H9 (cell line): ENCODE results near the gene RASSF7. TPM values are rescaled to one million over a fixed set of nuclear protein-coding genes. Genes with fewer than 3 reads are reported as not detected.
A peak's percentile ranks its signal among the peaks of the same experiment; 100 is the strongest.

ENCODE experiments used
- DNase-seq: peaks from one replicate; pipeline ENCODE4 v3.0.0-alpha.2; 2017
- H2AFZ ChIP-seq: one replicate; pipeline ENCODE4 v1.6.1; 2013; ENCODE audit warnings: mild to moderate bottlenecking, low read length, control low read depth, moderate library complexity
- H2AK5ac ChIP-seq: 2 replicates; pipeline ENCODE4 v1.6.1; 2013; ENCODE audit warnings: low read length, control low read depth, mixed read lengths; ENCODE audit not compliant: insufficient read length
- H2BK120ac ChIP-seq: one replicate; pipeline ENCODE4 v1.6.1; 2013; ENCODE audit warnings: low read depth, mild to moderate bottlenecking, low read length, control low read depth, inconsistent platforms; ENCODE audit not compliant: poor library complexity, severe bottlenecking
- H2BK12ac ChIP-seq: 2 replicates; pipeline ENCODE4 v1.6.1; 2013; ENCODE audit warnings: low read length, control low read depth, mixed read lengths, low read depth; ENCODE audit not compliant: insufficient read length
- H2BK15ac ChIP-seq: 2 replicates; pipeline ENCODE4 v1.6.1; 2013; ENCODE audit warnings: low read depth, low read length, control low read depth
- H2BK20ac ChIP-seq: one replicate; pipeline ENCODE4 v1.6.1; 2013; ENCODE audit warnings: low read depth, mild to moderate bottlenecking, low read length, control low read depth, inconsistent platforms; ENCODE audit not compliant: poor library complexity, severe bottlenecking
- H2BK5ac ChIP-seq: 2 replicates; pipeline ENCODE4 v1.6.1; 2013; ENCODE audit warnings: low read length, control low read depth, mixed read lengths; ENCODE audit not compliant: insufficient read length
- H3K14ac ChIP-seq: 2 replicates; pipeline ENCODE4 v1.6.1; 2013; ENCODE audit warnings: low read length, control low read depth; ENCODE audit not compliant: insufficient read depth
- H3K18ac ChIP-seq: 2 replicates; pipeline ENCODE4 v1.6.1; 2013; ENCODE audit warnings: low read depth, mild to moderate bottlenecking, mixed read lengths, low read length, control low read depth; ENCODE audit not compliant: insufficient read length
- H3K23ac ChIP-seq: 2 replicates; pipeline ENCODE4 v1.6.1; 2013; ENCODE audit warnings: low read length, control low read depth, mixed read lengths, low read depth; ENCODE audit not compliant: insufficient read length
- H3K23me2 ChIP-seq: 2 replicates; pipeline ENCODE4 v1.6.1; 2013; ENCODE audit warnings: low read depth, mild to moderate bottlenecking, mixed read lengths, low read length, control low read depth; ENCODE audit not compliant: insufficient read length, poor library complexity, severe bottlenecking
- H3K27ac ChIP-seq: 2 replicates; pipeline ENCODE4 v1.5.1; 2013; ENCODE audit warnings: low read length, control low read depth, mixed read lengths, low read depth; ENCODE audit not compliant: insufficient read length
- H3K27me3 ChIP-seq: 2 replicates; pipeline ENCODE4 v1.6.1; 2013; ENCODE audit warnings: low read length, control low read depth, inconsistent platforms; ENCODE audit not compliant: insufficient read depth
- H3K4ac ChIP-seq: 2 replicates; pipeline ENCODE4 v1.6.1; 2013; ENCODE audit warnings: low read depth, mild to moderate bottlenecking, control low read depth, inconsistent platforms, low read length, moderate library complexity
- H3K4me1 ChIP-seq: 2 replicates; pipeline ENCODE4 v1.6.1; 2013; ENCODE audit warnings: low read length, control low read depth, inconsistent platforms; ENCODE audit not compliant: insufficient read depth
- H3K4me2 ChIP-seq: 2 replicates; pipeline ENCODE4 v1.6.1; 2013; ENCODE audit warnings: low read length, control low read depth, mixed read lengths; ENCODE audit not compliant: insufficient read length, insufficient read depth
- H3K56ac ChIP-seq: 2 replicates; pipeline ENCODE4 v1.6.1; 2013; ENCODE audit warnings: low read depth, mild to moderate bottlenecking, mixed read lengths, low read length, control low read depth; ENCODE audit not compliant: insufficient read length
- H3K79me1 ChIP-seq: 2 replicates; pipeline ENCODE4 v1.6.1; 2013; ENCODE audit warnings: low read depth, mild to moderate bottlenecking, moderate library complexity, low read length, control low read depth, inconsistent platforms; ENCODE audit not compliant: insufficient read depth, poor library complexity, severe bottlenecking
- H3K79me2 ChIP-seq: 2 replicates; pipeline ENCODE4 v1.6.1; 2013; ENCODE audit warnings: low read length, control low read depth, inconsistent platforms; ENCODE audit not compliant: insufficient read depth
- H3K9ac ChIP-seq: 2 replicates; pipeline ENCODE4 v1.6.1; 2013; ENCODE audit warnings: low read length, control low read depth, mixed read lengths; ENCODE audit not compliant: insufficient read length; ENCODE audit errors: extremely low read depth
- H3K9me3 ChIP-seq: one replicate; pipeline ENCODE4 v1.6.1; 2013; ENCODE audit warnings: low read depth, low read length, inconsistent platforms; ENCODE audit not compliant: control insufficient read depth
- H3T11ph ChIP-seq: one replicate; pipeline ENCODE4 v1.6.1; 2013; ENCODE audit warnings: mild to moderate bottlenecking, low read length, control low read depth, inconsistent platforms
- H4K20me1 ChIP-seq: one replicate; pipeline ENCODE4 v1.6.1; 2013; ENCODE audit not compliant: control insufficient read depth, insufficient read length, insufficient read depth
- H4K5ac ChIP-seq: 2 replicates; pipeline ENCODE4 v1.6.1; 2013; ENCODE audit warnings: low read depth, mild to moderate bottlenecking, mixed read lengths, low read length, control low read depth; ENCODE audit not compliant: insufficient read length
- H4K8ac ChIP-seq: replicated peaks from 2 replicates; pipeline ENCODE4 v1.6.1; 2013; ENCODE audit warnings: low read length, control low read depth, mixed read lengths, low read depth; ENCODE audit not compliant: insufficient read length
- H4K91ac ChIP-seq: 2 replicates; pipeline ENCODE4 v1.6.1; 2013; ENCODE audit warnings: low read depth, mild to moderate bottlenecking, moderate library complexity, mixed read lengths, low read length, control low read depth; ENCODE audit not compliant: insufficient read length
- H3K27ac Mint-ChIP-seq, 3 experiments: 2 replicates in 2 of 3; 3 replicates in 1 of 3; pipeline ENCODE4 v1.8.0; 2020 to 2021; ENCODE audit warnings: mixed read lengths in 3 of 3, mild to moderate bottlenecking in 1 of 3, moderate library complexity in 1 of 3
- H3K27me3 Mint-ChIP-seq: 2 replicates; pipeline ENCODE4 v1.8.0; 2021; ENCODE audit warnings: low read depth, mild to moderate bottlenecking, moderate library complexity, mixed read lengths
- H3K36me3 Mint-ChIP-seq, 3 experiments: 2 replicates in 2 of 3; 3 replicates in 1 of 3; pipeline ENCODE4 v1.8.0; 2020 to 2021; ENCODE audit warnings: low read depth in 3 of 3, mixed read lengths in 3 of 3; ENCODE audit not compliant: insufficient read depth in 1 of 3
- H3K4me1 Mint-ChIP-seq, 2 experiments: 2 replicates each; pipeline ENCODE4 v1.8.0; 2020; ENCODE audit warnings: mixed read lengths in 2 of 2
- H3K4me3 Mint-ChIP-seq, 2 experiments: 2 replicates in 1 of 2; 3 replicates in 1 of 2; pipeline ENCODE4 v1.8.0; 2020 to 2021; ENCODE audit warnings: mild to moderate bottlenecking in 2 of 2, mixed read lengths in 2 of 2, moderate library complexity in 1 of 2
- H3K9me3 Mint-ChIP-seq, 2 experiments: 2 replicates in 1 of 2; 3 replicates in 1 of 2; pipeline ENCODE4 v1.8.0; 2020; ENCODE audit warnings: mild to moderate bottlenecking in 2 of 2, mixed read lengths in 2 of 2, moderate library complexity in 1 of 2
- WGBS: extraction: QIAGEN DNeasy Blood & Tissue Kit; methylation state at CpG from one replicate; pipeline ENCODE4 v1.1.7; 2013; ENCODE audit warnings: missing lambda C conversion rate, low lambda C conversion rate, mixed read lengths; ENCODE audit not compliant: insufficient read length; ENCODE audit errors: extremely low coverage; 5-methylcytosine and 5-hydroxymethylcytosine counted together
- total RNA-seq: library from RNA; stranded (reverse); gene quantifications from 2 replicates; pipeline ENCODE4 v1.2.1, GENCODE V29; 2021
- TF ChIP-seq, protein P1 (sequence below): fragments of 200-600 bp; sonication (generic); conservative IDR thresholded peaks from 3 replicates; pipeline ENCODE4 v1.8.0; 2021; ENCODE audit warnings: antibody characterized with exemption, mild to moderate bottlenecking

Gene RASSF7
- total RNA-seq, 1 experiment from 2014 or later = 26.3 TPM

GRCh38 chr11:534396-535209 lies 26.2 kb upstream of the RASSF7 start:
- Histone ChIP-seq H3K23me2 (peaks cover 19% of the 10 kb centered on the region), H2AFZ (no peak overlapping the region), H3K56ac (no peak overlapping the region), H3K9me3 (no peaks in the 10 kb centered on the region), H4K5ac (no peak overlapping the region), H2AK5ac (no peak overlapping the region), H2BK15ac (no peak overlapping the region), H2BK12ac (no peak overlapping the region), H3K4me2 (peak overlapping the region; percentile 47), H2BK20ac (no peak overlapping the region), H2BK120ac (no peak overlapping the region), H3K27me3 (no peaks in the 10 kb centered on the region), H4K91ac (no peak overlapping the region), H4K20me1 (no peaks in the 10 kb centered on the region), H3K27ac (no peak overlapping the region), H3K18ac (no peak overlapping the region), H3K79me2 (no peaks in the 10 kb centered on the region), H3K4ac (no peak overlapping the region), H3K4me1 (no peaks in the 10 kb centered on the region), H4K8ac (no peak overlapping the region), H3K79me1 (no peaks in the 10 kb centered on the region), H2BK5ac (no peak overlapping the region), H3K23ac (no peak overlapping the region), H3K9ac (no peak overlapping the region), H3K14ac (no peak overlapping the region), H3T11ph (no peak overlapping the region)
- peak overlapping the region; percentile 65 to 76 for H3K4me3 Mint-ChIP-seq
- H3K27me3 Mint-ChIP-seq = peaks cover 16% of the 10 kb centered on the region
- H3K9me3 Mint-ChIP-seq = peaks cover 0 to 2% of the 10 kb centered on the region in 2 experiments; a peak in 1 of 5 replicates
- no CpG with 5 or more reads among the region's 66 CpGs for WGBS
- peaks cover 5 to 18% (median 10%) of the 10 kb centered on the region in 3 experiments; a peak in 5 of 7 replicates for H3K36me3 Mint-ChIP-seq
- H3K27ac Mint-ChIP-seq = no peak overlapping the region
- peaks cover 6 to 8% of the 10 kb centered on the region in 2 experiments; a peak in 2 of 4 replicates for H3K4me1 Mint-ChIP-seq
- peak; percentile 37 for DNase-seq
- TF ChIP-seq, protein P1, sequence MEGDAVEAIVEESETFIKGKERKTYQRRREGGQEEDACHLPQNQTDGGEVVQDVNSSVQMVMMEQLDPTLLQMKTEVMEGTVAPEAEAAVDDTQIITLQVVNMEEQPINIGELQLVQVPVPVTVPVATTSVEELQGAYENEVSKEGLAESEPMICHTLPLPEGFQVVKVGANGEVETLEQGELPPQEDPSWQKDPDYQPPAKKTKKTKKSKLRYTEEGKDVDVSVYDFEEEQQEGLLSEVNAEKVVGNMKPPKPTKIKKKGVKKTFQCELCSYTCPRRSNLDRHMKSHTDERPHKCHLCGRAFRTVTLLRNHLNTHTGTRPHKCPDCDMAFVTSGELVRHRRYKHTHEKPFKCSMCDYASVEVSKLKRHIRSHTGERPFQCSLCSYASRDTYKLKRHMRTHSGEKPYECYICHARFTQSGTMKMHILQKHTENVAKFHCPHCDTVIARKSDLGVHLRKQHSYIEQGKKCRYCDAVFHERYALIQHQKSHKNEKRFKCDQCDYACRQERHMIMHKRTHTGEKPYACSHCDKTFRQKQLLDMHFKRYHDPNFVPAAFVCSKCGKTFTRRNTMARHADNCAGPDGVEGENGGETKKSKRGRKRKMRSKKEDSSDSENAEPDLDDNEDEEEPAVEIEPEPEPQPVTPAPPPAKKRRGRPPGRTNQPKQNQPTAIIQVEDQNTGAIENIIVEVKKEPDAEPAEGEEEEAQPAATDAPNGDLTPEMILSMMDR = no peak
